H9 (cell line): Measurements from ENCODE around the gene NAGLU. TPM values are rescaled to one million over a fixed set of nuclear protein-coding genes. Genes with fewer than 3 reads are reported as not detected.

Source experiments
- DNase-seq: peaks from one replicate; pipeline ENCODE4 v3.0.0-alpha.2; 2017
- H2AFZ ChIP-seq: one replicate; pipeline ENCODE4 v1.6.1; 2013; ENCODE audit warnings: mild to moderate bottlenecking, low read length, control low read depth, moderate library complexity
- H2AK5ac ChIP-seq: 2 replicates; pipeline ENCODE4 v1.6.1; 2013; ENCODE audit warnings: low read length, control low read depth, mixed read lengths; ENCODE audit not compliant: insufficient read length
- H2BK120ac ChIP-seq: one replicate; pipeline ENCODE4 v1.6.1; 2013; ENCODE audit warnings: low read depth, mild to moderate bottlenecking, low read length, control low read depth, inconsistent platforms; ENCODE audit not compliant: poor library complexity, severe bottlenecking
- H2BK12ac ChIP-seq: 2 replicates; pipeline ENCODE4 v1.6.1; 2013; ENCODE audit warnings: low read length, control low read depth, mixed read lengths, low read depth; ENCODE audit not compliant: insufficient read length
- H2BK15ac ChIP-seq: 2 replicates; pipeline ENCODE4 v1.6.1; 2013; ENCODE audit warnings: low read depth, low read length, control low read depth
- H2BK20ac ChIP-seq: one replicate; pipeline ENCODE4 v1.6.1; 2013; ENCODE audit warnings: low read depth, mild to moderate bottlenecking, low read length, control low read depth, inconsistent platforms; ENCODE audit not compliant: poor library complexity, severe bottlenecking
- H2BK5ac ChIP-seq: 2 replicates; pipeline ENCODE4 v1.6.1; 2013; ENCODE audit warnings: low read length, control low read depth, mixed read lengths; ENCODE audit not compliant: insufficient read length
- H3K14ac ChIP-seq: 2 replicates; pipeline ENCODE4 v1.6.1; 2013; ENCODE audit warnings: low read length, control low read depth; ENCODE audit not compliant: insufficient read depth
- H3K18ac ChIP-seq: 2 replicates; pipeline ENCODE4 v1.6.1; 2013; ENCODE audit warnings: low read depth, mild to moderate bottlenecking, mixed read lengths, low read length, control low read depth; ENCODE audit not compliant: insufficient read length
- H3K23ac ChIP-seq: 2 replicates; pipeline ENCODE4 v1.6.1; 2013; ENCODE audit warnings: low read length, control low read depth, mixed read lengths, low read depth; ENCODE audit not compliant: insufficient read length
- H3K23me2 ChIP-seq: 2 replicates; pipeline ENCODE4 v1.6.1; 2013; ENCODE audit warnings: low read depth, mild to moderate bottlenecking, mixed read lengths, low read length, control low read depth; ENCODE audit not compliant: insufficient read length, poor library complexity, severe bottlenecking
- H3K27ac ChIP-seq: 2 replicates; pipeline ENCODE4 v1.5.1; 2013; ENCODE audit warnings: low read length, control low read depth, mixed read lengths, low read depth; ENCODE audit not compliant: insufficient read length
- H3K27me3 ChIP-seq: 2 replicates; pipeline ENCODE4 v1.6.1; 2013; ENCODE audit warnings: low read length, control low read depth, inconsistent platforms; ENCODE audit not compliant: insufficient read depth
- H3K4ac ChIP-seq: 2 replicates; pipeline ENCODE4 v1.6.1; 2013; ENCODE audit warnings: low read depth, mild to moderate bottlenecking, control low read depth, inconsistent platforms, low read length, moderate library complexity
- H3K4me1 ChIP-seq: 2 replicates; pipeline ENCODE4 v1.6.1; 2013; ENCODE audit warnings: low read length, control low read depth, inconsistent platforms; ENCODE audit not compliant: insufficient read depth
- H3K4me2 ChIP-seq: 2 replicates; pipeline ENCODE4 v1.6.1; 2013; ENCODE audit warnings: low read length, control low read depth, mixed read lengths; ENCODE audit not compliant: insufficient read length, insufficient read depth
- H3K56ac ChIP-seq: 2 replicates; pipeline ENCODE4 v1.6.1; 2013; ENCODE audit warnings: low read depth, mild to moderate bottlenecking, mixed read lengths, low read length, control low read depth; ENCODE audit not compliant: insufficient read length
- H3K79me1 ChIP-seq: 2 replicates; pipeline ENCODE4 v1.6.1; 2013; ENCODE audit warnings: low read depth, mild to moderate bottlenecking, moderate library complexity, low read length, control low read depth, inconsistent platforms; ENCODE audit not compliant: insufficient read depth, poor library complexity, severe bottlenecking
- H3K79me2 ChIP-seq: 2 replicates; pipeline ENCODE4 v1.6.1; 2013; ENCODE audit warnings: low read length, control low read depth, inconsistent platforms; ENCODE audit not compliant: insufficient read depth
- H3K9ac ChIP-seq: 2 replicates; pipeline ENCODE4 v1.6.1; 2013; ENCODE audit warnings: low read length, control low read depth, mixed read lengths; ENCODE audit not compliant: insufficient read length; ENCODE audit errors: extremely low read depth
- H3K9me3 ChIP-seq: one replicate; pipeline ENCODE4 v1.6.1; 2013; ENCODE audit warnings: low read depth, low read length, inconsistent platforms; ENCODE audit not compliant: control insufficient read depth
- H3T11ph ChIP-seq: one replicate; pipeline ENCODE4 v1.6.1; 2013; ENCODE audit warnings: mild to moderate bottlenecking, low read length, control low read depth, inconsistent platforms
- H4K20me1 ChIP-seq: one replicate; pipeline ENCODE4 v1.6.1; 2013; ENCODE audit not compliant: control insufficient read depth, insufficient read length, insufficient read depth
- H4K5ac ChIP-seq: 2 replicates; pipeline ENCODE4 v1.6.1; 2013; ENCODE audit warnings: low read depth, mild to moderate bottlenecking, mixed read lengths, low read length, control low read depth; ENCODE audit not compliant: insufficient read length
- H4K8ac ChIP-seq: replicated peaks from 2 replicates; pipeline ENCODE4 v1.6.1; 2013; ENCODE audit warnings: low read length, control low read depth, mixed read lengths, low read depth; ENCODE audit not compliant: insufficient read length
- H4K91ac ChIP-seq: 2 replicates; pipeline ENCODE4 v1.6.1; 2013; ENCODE audit warnings: low read depth, mild to moderate bottlenecking, moderate library complexity, mixed read lengths, low read length, control low read depth; ENCODE audit not compliant: insufficient read length
- H3K27ac Mint-ChIP-seq, 3 experiments: 2 replicates in 2 of 3; 3 replicates in 1 of 3; pipeline ENCODE4 v1.8.0; 2020 to 2021; ENCODE audit warnings: mixed read lengths in 3 of 3, mild to moderate bottlenecking in 1 of 3, moderate library complexity in 1 of 3
- H3K27me3 Mint-ChIP-seq: 2 replicates; pipeline ENCODE4 v1.8.0; 2021; ENCODE audit warnings: low read depth, mild to moderate bottlenecking, moderate library complexity, mixed read lengths
- H3K36me3 Mint-ChIP-seq, 3 experiments: 2 replicates in 2 of 3; 3 replicates in 1 of 3; pipeline ENCODE4 v1.8.0; 2020 to 2021; ENCODE audit warnings: low read depth in 3 of 3, mixed read lengths in 3 of 3; ENCODE audit not compliant: insufficient read depth in 1 of 3
- H3K4me1 Mint-ChIP-seq, 2 experiments: 2 replicates each; pipeline ENCODE4 v1.8.0; 2020; ENCODE audit warnings: mixed read lengths in 2 of 2
- H3K4me3 Mint-ChIP-seq, 2 experiments: 2 replicates in 1 of 2; 3 replicates in 1 of 2; pipeline ENCODE4 v1.8.0; 2020 to 2021; ENCODE audit warnings: mild to moderate bottlenecking in 2 of 2, mixed read lengths in 2 of 2, moderate library complexity in 1 of 2
- H3K9me3 Mint-ChIP-seq, 2 experiments: 2 replicates in 1 of 2; 3 replicates in 1 of 2; pipeline ENCODE4 v1.8.0; 2020; ENCODE audit warnings: mild to moderate bottlenecking in 2 of 2, mixed read lengths in 2 of 2, moderate library complexity in 1 of 2
- CTCF ChIP-seq: fragments of 200-600 bp; sonication (generic); conservative IDR thresholded peaks from 3 replicates; pipeline ENCODE4 v1.8.0; 2021; ENCODE audit warnings: antibody characterized with exemption, mild to moderate bottlenecking
- WGBS: extraction: QIAGEN DNeasy Blood & Tissue Kit; methylation state at CpG from one replicate; pipeline ENCODE4 v1.1.7; 2013; ENCODE audit warnings: missing lambda C conversion rate, low lambda C conversion rate, mixed read lengths; ENCODE audit not compliant: insufficient read length; ENCODE audit errors: extremely low coverage; 5-methylcytosine and 5-hydroxymethylcytosine counted together
- total RNA-seq: library from RNA; stranded (reverse); gene quantifications from 2 replicates; pipeline ENCODE4 v1.2.1, GENCODE V29; 2021

Gene NAGLU
- total RNA-seq, 1 experiment from 2014 or later: 23.5 TPM

- no peak within 1 kb of the TSS for H3K4ac ChIP-seq
- TF ChIP-seq CTCF: no peak
- peaks cover 3 to 26% (median 21%) of the 10 kb centered on the region in 3 experiments; a peak in 5 of 7 replicates for H3K36me3 Mint-ChIP-seq
- H3K56ac ChIP-seq: no peak within 1 kb of the TSS
- peak within 1 kb of the TSS; percentile 11 for H3K18ac ChIP-seq
- H4K8ac ChIP-seq: no peak within 1 kb of the TSS
- no peak within 1 kb of the TSS for H4K5ac ChIP-seq
- no peak within 1 kb of the TSS for H2AK5ac ChIP-seq
- peaks cover 4% of the 10 kb centered on the region; the same call in 1 of the 2 replicates for H3K79me2 ChIP-seq
- peak within 1 kb of the TSS; percentile 72 to 97 (median 88); a peak in 5 of 7 replicates for H3K27ac Mint-ChIP-seq
- no peaks in the 10 kb centered on the region for H3K27me3 Mint-ChIP-seq
- no peak within 1 kb of the TSS for H3K27ac ChIP-seq
- no peak within 1 kb of the TSS for H3K23ac ChIP-seq
- H3K23me2 ChIP-seq: peaks cover 11% of the 10 kb centered on the region
- H3K79me1 ChIP-seq: peaks cover 4% of the 10 kb centered on the region
- H4K20me1 ChIP-seq: no peaks in the 10 kb centered on the region
- H2AFZ ChIP-seq: no peak within 1 kb of the TSS
- peak within 1 kb of the TSS; percentile 94 to 95 for H3K4me3 Mint-ChIP-seq
- H2BK20ac ChIP-seq: no peak within 1 kb of the TSS
- H3K14ac ChIP-seq: 0 out of 2 replicates have a peak within 1 kb of the TSS, but pooled peaks have one; percentile 19
- H3K9me3 Mint-ChIP-seq: no peaks in the 10 kb centered on the region
- no peak within 1 kb of the TSS for H2BK120ac ChIP-seq
- peak within 1 kb of the TSS; percentile 85 for H3K9ac ChIP-seq
- peaks cover 14 to 20% of the 10 kb centered on the region in 2 experiments for H3K4me1 Mint-ChIP-seq
- peak within 1 kb of the TSS; percentile 86 for H3K4me2 ChIP-seq
- H2BK5ac ChIP-seq: no peak within 1 kb of the TSS
- H3K9me3 ChIP-seq: no peaks in the 10 kb centered on the region
- WGBS: no CpG with 5 or more reads among the region's 26 CpGs
- H3T11ph ChIP-seq: no peak within 1 kb of the TSS
- H2BK15ac ChIP-seq: 0 out of 2 replicates have a peak within 1 kb of the TSS, but pooled peaks have one; percentile 19
- no peak within 1 kb of the TSS for H2BK12ac ChIP-seq
- H4K91ac ChIP-seq: no peak within 1 kb of the TSS
- peak; percentile 99 for DNase-seq
- no peaks in the 10 kb centered on the region for H3K27me3 ChIP-seq
- no peaks in the 10 kb centered on the region for H3K4me1 ChIP-seq
These were observed 25.9 kb downstream of the NAGLU start, which contains the start of gene COASY for GRCh38 chr17:42561897-42562387. Gene COASY, plus strand, starts transcription at chr17:42562148. Its CDS starts 475 bp downstream, at chr17:42562623.
